Measurements from ENCODE around the gene CCZ1B. TPM values are rescaled to one million over a fixed set of nuclear protein-coding genes. Genes with fewer than 3 reads are reported as not detected.
A peak's percentile ranks its signal among the peaks of the same experiment; 100 is the strongest.
"Not testable (repeated sequence)": the region's sequence is repeated elsewhere in the genome, so short reads cannot be mapped to it uniquely, and the experiment has no call there.

Gene CCZ1B
- total and polyA plus RNA-seq, 3 donors from 2014 or later: 36.0 to 58.7 (median 51.2) TPM

DNA sequence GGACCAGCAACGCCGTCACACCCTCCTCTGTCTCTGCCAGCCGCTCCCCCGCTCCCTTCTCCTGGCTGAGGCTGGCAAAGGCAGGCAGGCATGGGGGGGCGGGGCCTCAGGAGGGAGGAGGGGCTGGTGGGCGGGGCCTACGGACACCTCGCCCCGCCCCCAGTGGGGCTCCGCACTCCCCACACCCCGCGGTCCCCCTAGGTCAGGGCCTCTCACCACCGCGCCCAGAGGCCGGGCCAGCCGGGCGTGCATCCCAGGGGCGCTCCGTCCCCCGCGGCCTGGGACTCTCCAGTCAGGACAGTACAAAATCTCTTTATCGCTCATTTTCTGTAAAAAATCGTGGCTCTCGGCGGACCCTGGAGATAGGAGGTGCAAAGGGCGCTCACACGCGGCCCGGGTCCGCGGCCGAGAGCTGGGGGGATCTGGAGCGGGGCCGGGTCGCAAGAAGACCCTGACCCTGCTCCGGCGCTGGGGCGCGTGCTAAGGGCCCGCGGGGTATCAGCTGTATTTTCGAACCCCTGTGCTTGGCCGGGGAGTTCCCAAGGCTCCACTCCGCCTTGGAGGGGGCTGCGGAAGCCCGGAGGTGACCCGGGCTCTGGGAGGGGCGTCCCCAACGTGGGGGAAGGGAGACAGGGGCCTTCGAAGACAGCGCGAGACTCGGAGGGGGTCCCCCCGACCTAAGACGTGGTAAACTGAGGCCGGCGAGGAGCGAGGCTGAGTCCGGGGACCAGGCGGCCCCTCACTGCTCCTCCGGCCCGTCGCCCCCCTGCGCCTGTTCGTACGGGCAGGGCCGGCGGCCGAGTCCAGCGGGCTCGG is 28.9 kb upstream of the CCZ1B start:
- H3K27ac ChIP-seq; H3K4me1 ChIP-seq; intact Hi-C loops (cut with DNase I; ENCODE audit: low total_unique reads); H3K27me3 ChIP-seq; H3K9me3 ChIP-seq; H3K36me3 ChIP-seq (ENCODE audit: low read depth, missing control alignments): not testable (repeated sequence)
- DNase-seq: peak; percentile 20
- H3K4me3 ChIP-seq: peak overlapping the region in 1 of 2 donors; percentile 29
- WGBS, 2 donors: 5% methylated on average over 15 of the region's 71 CpGs; no CpG with 5 or more reads in 1 of the 2 donors

- H3K9me3 ChIP-seq; H3K4me3 ChIP-seq; H3K36me3 ChIP-seq (ENCODE audit: low read depth, missing control alignments); H3K27ac ChIP-seq; H3K27me3 ChIP-seq; intact Hi-C loops (cut with DNase I; ENCODE audit: low total_unique reads); DNase-seq; H3K4me1 ChIP-seq: not testable (repeated sequence)
- 79 to 90% methylated on average over 13 to 17 of the region's 17 CpGs for WGBS, 2 donors
Measured at GRCh38 chr7:6853681-6854080, 27.6 kb upstream of the CCZ1B start.

- 80 to 84% methylated on average over 6 of the region's 6 CpGs for WGBS, 2 donors
- H3K27me3 ChIP-seq; H3K36me3 ChIP-seq (ENCODE audit: low read depth, missing control alignments); H3K27ac ChIP-seq; DNase-seq; intact Hi-C loops (cut with DNase I; ENCODE audit: low total_unique reads); H3K9me3 ChIP-seq; H3K4me1 ChIP-seq; H3K4me3 ChIP-seq: not testable (repeated sequence)
Measured at GRCh38 chr7:6849127-6849526, 23.1 kb upstream of the CCZ1B start.

GRCh38 chr7:6847751-6848150 is 21.7 kb upstream of the CCZ1B start:
- intact Hi-C loops (cut with DNase I; ENCODE audit: low total_unique reads); H3K27me3 ChIP-seq: not testable (repeated sequence)
- WGBS, 2 donors: 41 to 59% methylated on average over 18 of the region's 18 CpGs

GRCh38 chr7:6845971-6846449 is 19.9 kb upstream of the CCZ1B start:
- H3K9me3 ChIP-seq; H3K4me3 ChIP-seq; DNase-seq; H3K4me1 ChIP-seq; H3K36me3 ChIP-seq (ENCODE audit: low read depth, missing control alignments); intact Hi-C loops (cut with DNase I; ENCODE audit: low total_unique reads); H3K27me3 ChIP-seq; H3K27ac ChIP-seq: not testable (repeated sequence)
- WGBS, 2 donors: 67% methylated on average over 16 of the region's 16 CpGs

More at GRCh38 chr7:6847751-6848150, 21.7 kb upstream of the CCZ1B start:
- not testable (repeated sequence) for H3K4me1 ChIP-seq; H3K9me3 ChIP-seq; DNase-seq; H3K27ac ChIP-seq; H3K4me3 ChIP-seq; H3K36me3 ChIP-seq (ENCODE audit: low read depth, missing control alignments)

DNA sequence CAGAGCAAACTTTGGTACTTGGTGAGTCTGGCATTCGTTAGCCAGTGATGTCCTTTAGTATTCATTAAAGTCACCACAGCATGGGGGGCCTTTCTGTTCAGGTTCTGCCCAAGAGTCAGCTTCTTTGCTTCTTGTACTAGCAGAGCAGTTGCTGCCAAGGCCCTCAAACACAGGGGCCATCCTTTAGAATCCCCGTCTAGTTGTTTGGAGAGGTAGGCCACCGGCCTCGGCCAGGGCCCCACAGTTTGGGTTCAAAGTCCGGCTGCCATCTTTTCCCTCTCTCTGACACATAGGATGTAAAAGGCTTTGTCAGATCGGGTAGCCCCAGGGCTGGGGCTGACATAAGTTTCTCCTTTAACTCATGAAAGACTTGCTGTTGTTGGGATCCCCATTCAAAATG is 17.6 kb upstream of the CCZ1B start:
- H3K27me3 ChIP-seq; DNase-seq; H3K27ac ChIP-seq; H3K9me3 ChIP-seq; H3K4me1 ChIP-seq; intact Hi-C loops (cut with DNase I; ENCODE audit: low total_unique reads); H3K36me3 ChIP-seq (ENCODE audit: low read depth, missing control alignments); H3K4me3 ChIP-seq: not testable (repeated sequence)
- WGBS, 2 donors: 57 to 84% methylated on average over 6 of the region's 6 CpGs

- DNase-seq: not testable (repeated sequence)
Measured at GRCh38 chr7:6843092-6843491, 17.0 kb upstream of the CCZ1B start.

GRCh38 chr7:6842278-6842921 is 16.3 kb upstream of the CCZ1B start:
- H3K9me3 ChIP-seq; H3K4me1 ChIP-seq; H3K36me3 ChIP-seq (ENCODE audit: low read depth, missing control alignments); H3K4me3 ChIP-seq; H3K27me3 ChIP-seq; H3K27ac ChIP-seq; intact Hi-C loops (cut with DNase I; ENCODE audit: low total_unique reads); DNase-seq: not testable (repeated sequence)
- WGBS, 2 donors: 73 to 79% methylated on average over 20 of the region's 20 CpGs

More at GRCh38 chr7:6843092-6843491, 17.0 kb upstream of the CCZ1B start:
- H3K4me3 ChIP-seq; H3K27me3 ChIP-seq; H3K9me3 ChIP-seq; intact Hi-C loops (cut with DNase I; ENCODE audit: low total_unique reads); H3K36me3 ChIP-seq (ENCODE audit: low read depth, missing control alignments); H3K4me1 ChIP-seq; H3K27ac ChIP-seq: not testable (repeated sequence)
- 45 to 54% methylated on average over 3 to 5 of the region's 5 CpGs for WGBS, 2 donors

- H3K4me3 ChIP-seq; H3K27me3 ChIP-seq; DNase-seq; intact Hi-C loops (cut with DNase I; ENCODE audit: low total_unique reads); H3K9me3 ChIP-seq; H3K36me3 ChIP-seq (ENCODE audit: low read depth, missing control alignments); H3K27ac ChIP-seq; H3K4me1 ChIP-seq: not testable (repeated sequence)
- 82 to 85% methylated on average over 10 of the region's 10 CpGs for WGBS, 2 donors
Measured at GRCh38 chr7:6837081-6837480, 11.0 kb upstream of the CCZ1B start.

GRCh38 chr7:6835521-6835920 is 9.4 kb upstream of the CCZ1B start:
- H3K4me3 ChIP-seq; H3K27ac ChIP-seq; H3K27me3 ChIP-seq; H3K36me3 ChIP-seq (ENCODE audit: low read depth, missing control alignments); DNase-seq; intact Hi-C loops (cut with DNase I; ENCODE audit: low total_unique reads); H3K4me1 ChIP-seq; H3K9me3 ChIP-seq: not testable (repeated sequence)
- WGBS, 2 donors: 53 to 70% methylated on average over 3 of the region's 3 CpGs

Data from testis (tissue), 3 donors.